HepG2 (cell line): ENCODE measurements around the gene FUNDC1. TPM values are rescaled to one million over a fixed set of nuclear protein-coding genes. Genes with fewer than 3 reads are reported as not detected.

ENCODE experiments used
- ATAC-seq: fragments of 200-7000 bp; cut with Tn5 transposase; 3 replicates; pipeline ENCODE4 v1.9.1; 2020; ENCODE audit warnings: mild to moderate bottlenecking, moderate library complexity
- BruUV-seq: library from RNA; stranded (reverse); fragments of 400-500 nt; replicated peaks from 2 replicates; lab custom pipeline; 2021; lab: Mats Ljungman, UMichigan
- CTCF ChIA-PET: fragments of 300-600 bp; formaldehyde crosslinking; extraction: SDS; loops from one replicate; lab custom pipeline; 2021; ENCODE audit warnings: low total read pairs, inconsistent platforms, low intra/inter-chr PET ratio; lab: Yijun Ruan, JAX
- POLR2A ChIA-PET: fragments of 350-600 bp; sonication (Branson Sonifier 250); formaldehyde crosslinking; loops from one replicate; lab custom pipeline; 2020; ENCODE audit warnings: antibody characterized with exemption, inconsistent platforms; lab: Yijun Ruan, JAX
- DNase-seq: peaks from one replicate; pipeline ENCODE4 v3.0.0-alpha.2; 2015; ENCODE audit warnings: low spot score
- FAIRE-seq: peaks from 3 replicates; lab custom pipeline; 2011; peaks lifted over from hg19 to GRCh38; lab: Jason Lieb, UNC
- H2AFZ ChIP-seq: one replicate; pipeline ENCODE4 v1.6.1; 2011; ENCODE audit warnings: low read length, inconsistent platforms
- H3K27ac ChIP-seq: fragments of 300-600 bp; 3 replicates; pipeline ENCODE4 v1.8.0; 2011; ENCODE audit warnings: mixed run types, mild to moderate bottlenecking, mixed read lengths, low read length, inconsistent platforms; ENCODE audit not compliant: insufficient read depth; ENCODE audit errors: extremely low read length
- H3K27me3 ChIP-seq, 2 experiments: fragments of 200-600 bp in 1 of 2; 2 replicates in 1 of 2; 3 replicates in 1 of 2; pipeline versions ENCODE4 v1.6.0 to v1.8.0; 2011; ENCODE audit warnings: low read length in 2 of 2, mild to moderate bottlenecking in 2 of 2, moderate library complexity in 2 of 2, inconsistent platforms in 1 of 2; ENCODE audit not compliant: insufficient read depth in 2 of 2, control insufficient read depth in 1 of 2
- H3K36me3 ChIP-seq, 2 experiments: fragments of 200-600 bp in 1 of 2; replicated peaks in 1 of 2; 2 replicates in 1 of 2; 3 replicates in 1 of 2; pipeline versions ENCODE4 v1.5.1 to v1.8.0; 2011; ENCODE audit warnings: low read length in 2 of 2, inconsistent platforms in 1 of 2; ENCODE audit not compliant: insufficient read depth in 2 of 2, control insufficient read depth in 1 of 2
- H3K4me1 ChIP-seq: 2 replicates; pipeline ENCODE4 v1.5.1; 2012; ENCODE audit warnings: low read length, inconsistent platforms; ENCODE audit not compliant: insufficient read depth
- H3K4me2 ChIP-seq: 2 replicates; pipeline ENCODE4 v1.6.0; 2011; ENCODE audit warnings: low read depth, low read length, inconsistent platforms
- H3K4me3 ChIP-seq, 3 experiments: fragments of 200-600 bp in 1 of 3; sonication (generic), shearing (Covaris generic) in 1 of 3; replicated peaks in 1 of 3; 2 replicates each; pipeline ENCODE4 v1.5.1; 2011 to 2016; ENCODE audit warnings: low read length in 3 of 3, inconsistent platforms in 2 of 3, low read depth in 2 of 3, mild to moderate bottlenecking in 2 of 3, control low read depth in 1 of 3, mixed read lengths in 1 of 3; ENCODE audit not compliant: insufficient read depth in 1 of 3
- H3K79me2 ChIP-seq: one replicate; pipeline ENCODE4 v1.6.1; 2011; ENCODE audit warnings: low read length, inconsistent platforms; ENCODE audit not compliant: insufficient read depth
- H3K9ac ChIP-seq: 2 replicates; pipeline ENCODE4 v1.6.0; 2011; ENCODE audit warnings: mild to moderate bottlenecking, low read depth, low read length, inconsistent platforms; ENCODE audit not compliant: insufficient read depth
- H3K9me3 ChIP-seq: 2 replicates; pipeline ENCODE4 v1.5.1; 2012; ENCODE audit warnings: mild to moderate bottlenecking, low read length
- H4K20me1 ChIP-seq: 2 replicates; pipeline ENCODE4 v1.6.0; 2011; ENCODE audit warnings: inconsistent platforms, mild to moderate bottlenecking, low read length, moderate library complexity; ENCODE audit not compliant: insufficient read depth
- AFF4 ChIP-seq: sonication (generic); formaldehyde crosslinking; IDR thresholded peaks from 2 replicates; pipeline ENCODE4 v1.4.0; 2020; ENCODE audit warnings: missing genetic modification reagents
- KLF6 ChIP-seq: IDR thresholded peaks from 2 replicates; pipeline ENCODE4 v1.8.0; 2016; ENCODE audit warnings: missing biosample characterization, missing genetic modification reagents
- ZFX ChIP-seq: sonication (generic); formaldehyde crosslinking; IDR thresholded peaks from 2 replicates; pipeline ENCODE4 v1.4.0; 2020; ENCODE audit warnings: mild to moderate bottlenecking, low read depth, missing genetic modification reagents, moderate library complexity
- ZFYVE20 ChIP-seq: sonication (generic); formaldehyde crosslinking; IDR thresholded peaks from 2 replicates; pipeline ENCODE4 v1.8.0; 2023; ENCODE audit warnings: low read depth, mild to moderate bottlenecking, moderate library complexity, missing genetic modification reagents, borderline replicate concordance
- ZNF570 ChIP-seq: sonication (generic); formaldehyde crosslinking; IDR thresholded peaks from 2 replicates; pipeline ENCODE4 v1.4.0; 2020; ENCODE audit warnings: mild to moderate bottlenecking, missing genetic modification reagents, borderline replicate concordance
- WGBS: methylation state at CpG from one replicate; pipeline ENCODE4 v1.1.6; 2017; ENCODE audit warnings: low lambda C conversion rate; 5-methylcytosine and 5-hydroxymethylcytosine counted together
- in situ Hi-C: cut with HindIII; loops from 2 replicates; pipeline ENCODE4 v1.10.0; 2017; ENCODE audit warnings: low pct_unique_long_range_greater_than_20kb; ENCODE audit not compliant: extremely low pct_ligation_motif_present
- intact Hi-C: fragments of 100-400 bp; cut with micrococcal nuclease; formaldehyde crosslinking; loops from one replicate; pipeline ENCODE4 v1.10.0; 2022; ENCODE audit not compliant: unreplicated experiment
- polyA plus RNA-seq, 8 experiments: library from polyadenylated mRNA; depleted of rRNA in 3 of 8; stranded (reverse) in 7 of 8; unstranded in 1 of 8; fragments of >200 nt; fragmentation: Illumina TruSeq in 4 of 8; extraction: Trizol in 4 of 8; gene quantifications; 2 replicates each; pipeline versions ENCODE4 v1.2.1 to v1.2.3, GENCODE V29; 2011 to 2016; ENCODE audit warnings: low read depth in 4 of 8, missing spikeins in 1 of 8, mixed read lengths in 1 of 8; ENCODE audit not compliant: insufficient read depth in 1 of 8
- total RNA-seq, 5 experiments: library from RNA; depleted of rRNA; stranded (reverse); fragments of >200 nt; fragmentation: Illumina TruSeq; extraction: Trizol; gene quantifications; 2 replicates each; pipeline ENCODE4 v1.2.3, GENCODE V29; 2016; ENCODE audit warnings: low read depth in 1 of 5

FUNDC1 gene
- total and polyA plus RNA-seq, 2 of the 13 experiments (the other 11 are each of a cell fraction or from before 2014, with no cell fraction given) = 11.9 to 13.9 TPM

- no TSS peak for BruUV-seq
- DNase-seq (no peak), FAIRE-seq (no peak), ATAC-seq (no peak)
- Histone ChIP-seq H3K9ac (no peak overlapping the region), H3K27me3 (no peaks in the 10 kb centered on the region), H4K20me1 (no peaks in the 10 kb centered on the region), H3K9me3 (no peaks in the 10 kb centered on the region), H3K4me1 (no peaks in the 10 kb centered on the region), H3K36me3 (no peaks in the 10 kb centered on the region), H3K4me2 (no peak overlapping the region), H3K79me2 (no peaks in the 10 kb centered on the region), H3K4me3 (no peak overlapping the region), H2AFZ (no peak overlapping the region), H3K27ac (no peak overlapping the region)
- ChIA-PET POLR2A (no interaction called here), CTCF (no interaction called here)
- 54% methylated on average over 3 of the region's 3 CpGs for WGBS
- in situ Hi-C loops = no loop called here
- intact Hi-C loops = no loop called here
- TF ChIP-seq ZFX (CRISPR knock-in tag) = no peak
- TF ChIP-seq ZFYVE20 (CRISPR knock-in tag) = no peak
- TF ChIP-seq AFF4 (CRISPR knock-in tag) = no peak
- TF ChIP-seq ZNF570 (CRISPR knock-in tag) = no peak
- TF ChIP-seq KLF6 (CRISPR knock-in tag) = no peak
Measured at GRCh38 chrX:44514272-44514671, 28.4 kb downstream of the FUNDC1 start.
